ENCODE results near the gene RASGRF2. TPM values are rescaled to one million over a fixed set of nuclear protein-coding genes. Genes with fewer than 3 reads are reported as not detected.

RASGRF2 gene
- total and polyA plus RNA-seq, 2 of the 8 experiments (the other 6 are each of a cell fraction or from before 2014, with no cell fraction given) = 2.6 to 29.5 TPM

GRCh38 chr5:81189875-81190498 is 229.8 kb downstream of the RASGRF2 start:
- Histone ChIP-seq H3K4ac (replicated peaks; ENCODE audit: insufficient read length, low read depth, low read length) (no peak overlapping the region), H3K56ac (replicated peaks; ENCODE audit: insufficient read length, low read depth, low read length) (no peak overlapping the region), H2BK120ac (replicated peaks; ENCODE audit: low read depth, low read length) (no peak overlapping the region), H3K23ac (ENCODE audit: insufficient read length) (no peak overlapping the region), H4K91ac (replicated peaks; ENCODE audit: insufficient read length, low read length) (no peak overlapping the region), H4K5ac (ENCODE audit: insufficient read length, low read depth, low read length) (no peak overlapping the region), H3K14ac (ENCODE audit: insufficient read length) (no peak overlapping the region), H2BK15ac (ENCODE audit: low read length) (no peak overlapping the region), H3K27me3 (replicated peaks in 1 of 4; ENCODE audit: control insufficient read depth in 3 of 4, extremely low read depth in 1 of 4, insufficient read depth in 3 of 4, low read length in 3 of 4) (no peaks in the 10 kb centered on the region; a peak in 1 of 7 replicates), H3K9ac (replicated peaks in 1 of 4; ENCODE audit: extremely low read depth in 1 of 4, low read depth in 3 of 4, low read length in 3 of 4) (no peak overlapping the region), H3K18ac (ENCODE audit: extremely low read depth, low read length) (no peak overlapping the region), H3K23me2 (ENCODE audit: low read depth, low read length) (no peaks in the 10 kb centered on the region; the same call in 1 of the 2 replicates), H3K36me3 (ENCODE audit: control insufficient read depth in 2 of 4, insufficient read depth in 4 of 4, low read length in 3 of 4) (no peaks in the 10 kb centered on the region), H3K4me2 (ENCODE audit: insufficient read depth in 1 of 2, low read depth in 2 of 2, low read length in 2 of 2) (no peak overlapping the region), H3K79me1 (ENCODE audit: low read depth, low read length) (no peaks in the 10 kb centered on the region), H2AK5ac (ENCODE audit: low read depth, low read length) (no peak overlapping the region), H2BK12ac (ENCODE audit: low read depth, low read length) (no peak overlapping the region), H3K79me2 (ENCODE audit: control insufficient read depth in 1 of 2, insufficient read depth in 2 of 2, low read length in 2 of 2) (no peaks in the 10 kb centered on the region), H2AFZ (ENCODE audit: low read length) (no peak overlapping the region), H3K4me1 (replicated peaks in 1 of 4; ENCODE audit: control insufficient read depth in 3 of 4, insufficient read depth in 4 of 4, low read length in 3 of 4) (peaks cover 0 to 6% (median 2%) of the 10 kb centered on the region in 4 experiments; a peak in 4 of 7 replicates), H4K20me1 (replicated peaks in 1 of 2; ENCODE audit: control insufficient read depth in 1 of 2, insufficient read depth in 2 of 2, low read length in 2 of 2) (no peaks in the 10 kb centered on the region), H3K4me3 (ENCODE audit: extremely low read depth in 1 of 4, insufficient read depth in 2 of 4, low read depth in 3 of 4, low read length in 4 of 4) (no peak overlapping the region), H2BK20ac (ENCODE audit: low read length) (no peak overlapping the region), H4K8ac (ENCODE audit: extremely low read depth, insufficient read depth, low read length) (no peak overlapping the region), H2BK5ac (ENCODE audit: low read depth, low read length) (no peak overlapping the region), H3K9me3 (ENCODE audit: insufficient read depth in 2 of 2, low read depth in 1 of 2, low read length in 1 of 2) (no peaks in the 10 kb centered on the region), H3K27ac (ENCODE audit: low read depth, low read length) (no peak overlapping the region)
- FAIRE-seq (no peak), DNase-seq (ENCODE audit: low read depth in 1 of 2, low spot score in 2 of 2) (no peak)
- ChIA-PET CTCF (ENCODE audit: partially characterized antibody) (interaction anchor here (0.7 to 6.2 kb wide), 5 partner anchors 7 to 478 kb away, joined by 3 to 64 read pairs (median 7); no protein-coding TSS in a partner anchor), POLR2A (ENCODE audit: partially characterized antibody) (no interaction called here)
- WGBS, 2 experiments (ENCODE audit: extremely low coverage in 1 of 2, insufficient coverage in 1 of 2, insufficient read length in 1 of 2, insufficient replicate concordance in 2 of 2, low coverage in 1 of 2, low lambda C conversion rate in 2 of 2, missing lambda C conversion rate in 1 of 2) = 93% methylated on average over 14 of the region's 14 CpGs; no CpG with 5 or more reads in 1 of the 2 experiments
- TF ChIP-seq GTF2F1 (IDR thresholded peaks at IDR 0.05; ENCODE audit: borderline replicate concordance, low read depth, low read length) = no peak
- TF ChIP-seq, protein P1, sequence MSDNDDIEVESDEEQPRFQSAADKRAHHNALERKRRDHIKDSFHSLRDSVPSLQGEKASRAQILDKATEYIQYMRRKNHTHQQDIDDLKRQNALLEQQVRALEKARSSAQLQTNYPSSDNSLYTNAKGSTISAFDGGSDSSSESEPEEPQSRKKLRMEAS (IDR thresholded peaks at IDR 0.05) = no peak
- no peak for TF ChIP-seq POLR2A (IDR thresholded peaks at IDR 0.05; ENCODE audit: control extremely low read depth in 1 of 2, low read depth in 2 of 2, low read length in 2 of 2)
- TF ChIP-seq TAF1 (IDR thresholded peaks at IDR 0.05; ENCODE audit: low read depth, low read length) = no peak
- TF ChIP-seq BACH1 (IDR thresholded peaks at IDR 0.05; ENCODE audit: low read length) = no peak
- no peak for TF ChIP-seq JUN (IDR thresholded peaks at IDR 0.05; ENCODE audit: low read depth, low read length)
- TF ChIP-seq E2F6 (IDR thresholded peaks at IDR 0.05) = no peak
- no peak for TF ChIP-seq KDM5A (IDR thresholded peaks at IDR 0.05; ENCODE audit: low read length)
- no peak for TF ChIP-seq POLR2AphosphoS5 (IDR thresholded peaks at IDR 0.05; ENCODE audit: low read depth, low read length)

Measured in H1 (cell line).